ENCODE measurements around the gene LRRTM4. TPM values are rescaled to one million over a fixed set of nuclear protein-coding genes. Genes with fewer than 3 reads are reported as not detected.

The LRRTM4 gene
- total RNA-seq, 1 donor from 2014 or later = 10.6 TPM

DNA sequence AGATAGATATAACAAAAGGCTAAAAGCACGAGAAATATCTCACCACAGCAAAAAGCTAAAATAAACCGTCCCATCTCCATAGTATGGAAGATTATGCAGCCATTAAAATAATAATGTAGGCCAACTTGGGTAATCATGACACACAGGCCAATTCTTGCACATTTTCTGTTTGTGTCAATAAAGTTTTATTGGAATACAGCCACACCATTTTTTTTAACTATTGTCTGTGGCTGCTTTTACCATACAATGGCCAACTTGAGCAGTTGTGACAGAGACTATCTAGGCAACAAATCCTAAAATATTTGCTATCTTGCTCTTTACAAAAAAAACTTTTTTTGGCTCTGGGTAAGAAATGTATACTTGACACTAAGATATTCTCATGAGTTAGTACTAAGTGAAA is 212.5 kb downstream of the LRRTM4 start:
- no peak for DNase-seq (ENCODE audit: low read depth, low spot score)
- H3K4me1 Mint-ChIP-seq = no peaks in the 10 kb centered on the region
- no peak overlapping the region for H3K27ac Mint-ChIP-seq (ENCODE audit: unreplicated experiment)
- no peaks in the 10 kb centered on the region for H3K9me3 Mint-ChIP-seq
- no peaks in the 10 kb centered on the region for H3K36me3 Mint-ChIP-seq (ENCODE audit: low read depth)
- no peak overlapping the region for H3K4me3 Mint-ChIP-seq
- TF ChIP-seq, protein P1, sequence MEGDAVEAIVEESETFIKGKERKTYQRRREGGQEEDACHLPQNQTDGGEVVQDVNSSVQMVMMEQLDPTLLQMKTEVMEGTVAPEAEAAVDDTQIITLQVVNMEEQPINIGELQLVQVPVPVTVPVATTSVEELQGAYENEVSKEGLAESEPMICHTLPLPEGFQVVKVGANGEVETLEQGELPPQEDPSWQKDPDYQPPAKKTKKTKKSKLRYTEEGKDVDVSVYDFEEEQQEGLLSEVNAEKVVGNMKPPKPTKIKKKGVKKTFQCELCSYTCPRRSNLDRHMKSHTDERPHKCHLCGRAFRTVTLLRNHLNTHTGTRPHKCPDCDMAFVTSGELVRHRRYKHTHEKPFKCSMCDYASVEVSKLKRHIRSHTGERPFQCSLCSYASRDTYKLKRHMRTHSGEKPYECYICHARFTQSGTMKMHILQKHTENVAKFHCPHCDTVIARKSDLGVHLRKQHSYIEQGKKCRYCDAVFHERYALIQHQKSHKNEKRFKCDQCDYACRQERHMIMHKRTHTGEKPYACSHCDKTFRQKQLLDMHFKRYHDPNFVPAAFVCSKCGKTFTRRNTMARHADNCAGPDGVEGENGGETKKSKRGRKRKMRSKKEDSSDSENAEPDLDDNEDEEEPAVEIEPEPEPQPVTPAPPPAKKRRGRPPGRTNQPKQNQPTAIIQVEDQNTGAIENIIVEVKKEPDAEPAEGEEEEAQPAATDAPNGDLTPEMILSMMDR (conservative IDR thresholded peaks at IDR 0.05) = no peak
- H3K27me3 Mint-ChIP-seq (ENCODE audit: low read depth) = no peaks in the 10 kb centered on the region

DNA sequence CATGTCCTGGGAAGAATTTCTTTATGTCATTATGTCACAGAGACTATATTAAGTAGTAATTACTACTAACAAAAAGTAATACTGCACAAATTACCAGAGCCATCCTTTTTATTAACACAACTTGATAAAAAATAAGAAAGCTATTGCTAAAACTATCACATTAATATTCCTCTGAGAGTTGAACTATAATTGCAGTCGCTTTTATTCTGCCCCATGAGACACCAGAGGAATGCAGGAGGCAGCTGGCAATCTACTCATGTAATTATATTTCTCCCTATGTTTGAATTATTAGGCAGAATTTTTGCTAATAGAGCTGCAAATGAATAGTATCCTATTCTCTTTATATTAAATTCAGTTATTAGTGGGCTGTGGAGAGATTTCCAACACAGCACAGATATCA is 220.7 kb downstream of the LRRTM4 start:
- Mint-ChIP-seq H3K27ac (ENCODE audit: unreplicated experiment) (no peak overlapping the region), H3K4me3 (no peak overlapping the region), H3K9me3 (no peaks in the 10 kb centered on the region), H3K4me1 (no peaks in the 10 kb centered on the region), H3K36me3 (ENCODE audit: low read depth) (no peaks in the 10 kb centered on the region), H3K27me3 (ENCODE audit: low read depth) (no peaks in the 10 kb centered on the region)
- no peak for DNase-seq (ENCODE audit: low read depth, low spot score)
- TF ChIP-seq, protein P1 (conservative IDR thresholded peaks at IDR 0.05) = no peak

DNA sequence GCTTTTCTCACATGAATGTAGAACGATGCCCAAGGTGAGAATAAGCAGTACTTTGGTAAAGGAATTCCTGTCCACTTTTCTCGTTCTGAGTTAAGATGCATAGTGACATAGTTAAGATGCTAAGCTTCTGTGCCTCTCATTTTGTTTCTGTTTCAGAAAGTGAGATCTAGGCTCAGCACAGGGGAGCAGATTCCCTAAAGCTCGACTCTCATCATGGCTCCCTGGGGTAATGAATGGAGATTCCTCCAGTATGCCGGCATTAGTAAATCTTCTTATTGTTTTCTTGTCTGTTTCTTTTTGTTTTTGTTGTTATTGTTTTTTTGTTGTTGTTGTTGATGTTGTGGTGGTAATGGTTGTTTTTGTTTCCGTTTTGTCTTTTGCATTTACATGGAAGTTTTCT is 225.4 kb downstream of the LRRTM4 start:
- H3K4me3 Mint-ChIP-seq = no peak overlapping the region
- no peaks in the 10 kb centered on the region for H3K9me3 Mint-ChIP-seq
- H3K27me3 Mint-ChIP-seq (ENCODE audit: low read depth) = no peaks in the 10 kb centered on the region
- H3K4me1 Mint-ChIP-seq = no peaks in the 10 kb centered on the region
- H3K27ac Mint-ChIP-seq (ENCODE audit: unreplicated experiment) = no peak overlapping the region
- TF ChIP-seq, protein P1 (conservative IDR thresholded peaks at IDR 0.05) = no peak
- DNase-seq (ENCODE audit: low read depth, low spot score) = no peak
- no peaks in the 10 kb centered on the region for H3K36me3 Mint-ChIP-seq (ENCODE audit: low read depth)

DNA sequence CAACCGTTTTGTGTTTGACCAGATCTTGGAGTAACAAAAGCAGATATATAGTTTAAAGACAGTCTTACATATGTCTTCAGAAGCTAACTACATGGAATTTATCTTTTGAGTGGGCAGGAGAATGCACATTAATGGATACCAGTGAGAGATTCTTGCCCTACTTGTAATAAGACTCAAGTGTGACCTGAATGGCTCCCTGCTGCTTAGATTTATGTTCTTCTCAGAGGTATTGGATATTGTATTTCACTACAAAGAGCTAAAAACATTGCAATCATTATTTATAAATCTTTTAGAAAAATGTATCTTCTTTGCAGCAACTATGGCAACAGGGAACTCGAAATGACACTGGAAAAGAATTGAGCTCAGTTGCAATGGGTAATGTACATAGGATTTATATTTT is 227.7 kb downstream of the LRRTM4 start:
- H3K4me1 Mint-ChIP-seq = no peaks in the 10 kb centered on the region
- H3K4me3 Mint-ChIP-seq = no peak overlapping the region
- no peaks in the 10 kb centered on the region for H3K36me3 Mint-ChIP-seq (ENCODE audit: low read depth)
- no peaks in the 10 kb centered on the region for H3K27me3 Mint-ChIP-seq (ENCODE audit: low read depth)
- no peaks in the 10 kb centered on the region for H3K9me3 Mint-ChIP-seq
- TF ChIP-seq, protein P1 (conservative IDR thresholded peaks at IDR 0.05) = no peak
- no peak for DNase-seq (ENCODE audit: low read depth, low spot score)
- H3K27ac Mint-ChIP-seq (ENCODE audit: unreplicated experiment) = no peak overlapping the region

DNA sequence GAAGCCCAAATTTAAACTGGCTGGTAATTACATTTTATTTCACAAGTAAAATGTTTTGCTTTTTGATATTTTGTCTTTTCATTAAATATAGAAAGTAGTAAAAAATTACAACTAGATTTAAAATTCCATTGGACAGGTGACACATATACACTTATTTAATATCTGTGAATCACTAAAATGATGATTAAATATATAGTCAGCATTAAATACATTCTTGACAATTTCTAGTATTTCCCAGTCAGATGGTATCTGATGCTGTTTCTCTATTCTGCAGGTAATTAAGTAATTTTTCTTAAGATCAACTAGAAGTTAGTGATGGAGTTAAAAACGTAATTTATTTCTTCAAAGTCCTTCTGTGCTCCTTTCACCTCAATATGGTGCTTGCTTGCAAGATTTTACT is 237.8 kb downstream of the LRRTM4 start:
- TF ChIP-seq, protein P1 (conservative IDR thresholded peaks at IDR 0.05) = no peak
- no peaks in the 10 kb centered on the region for H3K4me1 Mint-ChIP-seq
- H3K27ac Mint-ChIP-seq (ENCODE audit: unreplicated experiment) = no peak overlapping the region
- H3K36me3 Mint-ChIP-seq (ENCODE audit: low read depth) = no peaks in the 10 kb centered on the region
- no peaks in the 10 kb centered on the region for H3K27me3 Mint-ChIP-seq (ENCODE audit: low read depth)
- H3K9me3 Mint-ChIP-seq = peaks cover 4% of the 10 kb centered on the region
- no peak for DNase-seq (ENCODE audit: low read depth, low spot score)
- H3K4me3 Mint-ChIP-seq = no peak overlapping the region

DNA sequence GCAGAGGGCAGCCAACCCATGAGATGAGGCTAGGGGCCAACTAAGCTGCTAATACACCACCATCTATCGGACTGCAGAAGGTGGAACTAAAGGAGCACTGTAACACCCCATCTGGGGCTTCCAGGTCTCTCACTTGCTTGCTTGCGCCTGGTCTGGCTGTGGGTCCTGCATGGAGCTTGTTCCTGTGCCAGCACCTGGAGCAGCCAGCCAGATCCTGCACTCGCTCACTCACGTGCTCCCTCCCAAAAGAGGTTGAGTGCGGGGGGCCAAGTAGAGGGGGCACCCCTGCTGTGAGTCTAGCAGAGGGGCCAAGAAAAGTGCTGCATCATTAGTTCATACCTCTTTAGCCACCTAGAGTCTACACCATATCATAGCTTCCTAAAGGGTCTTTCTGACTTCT is 250.9 kb downstream of the LRRTM4 start:
- H3K27me3 Mint-ChIP-seq (ENCODE audit: low read depth) = no peaks in the 10 kb centered on the region
- TF ChIP-seq, protein P1 (conservative IDR thresholded peaks at IDR 0.05) = no peak
- DNase-seq (ENCODE audit: low read depth, low spot score) = no peak
- no peaks in the 10 kb centered on the region for H3K4me1 Mint-ChIP-seq
- H3K36me3 Mint-ChIP-seq (ENCODE audit: low read depth) = no peaks in the 10 kb centered on the region
- no peak overlapping the region for H3K4me3 Mint-ChIP-seq
- H3K9me3 Mint-ChIP-seq = peaks cover 6% of the 10 kb centered on the region
- H3K27ac Mint-ChIP-seq (ENCODE audit: unreplicated experiment) = no peak overlapping the region

Data from neural crest cell (in vitro differentiated cells).